Measurements from ENCODE around the gene SMARCAL1.
"Not testable (repeated sequence)": the region's sequence is repeated elsewhere in the genome, so short reads cannot be mapped to it uniquely, and the experiment has no call there.

SMARCAL1 gene

GRCh38 chr2:216503159-216503629, 90.9 kb downstream of the SMARCAL1 start:
- no peak for DNase-seq

- no peak for DNase-seq
These were observed 91.6 kb downstream of the SMARCAL1 start for GRCh38 chr2:216503697-216504375.

DNA sequence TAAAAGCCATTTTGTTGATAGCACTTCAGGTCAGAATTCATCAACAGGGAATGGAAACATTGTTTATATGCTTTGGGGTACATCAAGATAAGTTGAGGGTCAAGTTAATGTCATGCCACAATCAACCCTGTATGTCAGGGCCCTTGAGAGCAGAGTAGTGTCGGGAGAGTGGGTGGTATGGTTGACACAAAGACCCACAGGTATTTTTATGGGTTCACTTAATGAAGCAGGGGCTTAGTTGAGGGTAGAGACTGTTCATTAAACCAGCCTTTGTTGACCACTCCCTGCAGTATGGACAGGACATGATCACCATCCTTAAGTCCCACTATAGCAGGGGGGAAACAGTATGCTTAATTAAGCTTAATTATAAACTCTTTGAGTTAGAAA, 92.1 kb downstream of the SMARCAL1 start:
- DNase-seq, result no peak

DNA sequence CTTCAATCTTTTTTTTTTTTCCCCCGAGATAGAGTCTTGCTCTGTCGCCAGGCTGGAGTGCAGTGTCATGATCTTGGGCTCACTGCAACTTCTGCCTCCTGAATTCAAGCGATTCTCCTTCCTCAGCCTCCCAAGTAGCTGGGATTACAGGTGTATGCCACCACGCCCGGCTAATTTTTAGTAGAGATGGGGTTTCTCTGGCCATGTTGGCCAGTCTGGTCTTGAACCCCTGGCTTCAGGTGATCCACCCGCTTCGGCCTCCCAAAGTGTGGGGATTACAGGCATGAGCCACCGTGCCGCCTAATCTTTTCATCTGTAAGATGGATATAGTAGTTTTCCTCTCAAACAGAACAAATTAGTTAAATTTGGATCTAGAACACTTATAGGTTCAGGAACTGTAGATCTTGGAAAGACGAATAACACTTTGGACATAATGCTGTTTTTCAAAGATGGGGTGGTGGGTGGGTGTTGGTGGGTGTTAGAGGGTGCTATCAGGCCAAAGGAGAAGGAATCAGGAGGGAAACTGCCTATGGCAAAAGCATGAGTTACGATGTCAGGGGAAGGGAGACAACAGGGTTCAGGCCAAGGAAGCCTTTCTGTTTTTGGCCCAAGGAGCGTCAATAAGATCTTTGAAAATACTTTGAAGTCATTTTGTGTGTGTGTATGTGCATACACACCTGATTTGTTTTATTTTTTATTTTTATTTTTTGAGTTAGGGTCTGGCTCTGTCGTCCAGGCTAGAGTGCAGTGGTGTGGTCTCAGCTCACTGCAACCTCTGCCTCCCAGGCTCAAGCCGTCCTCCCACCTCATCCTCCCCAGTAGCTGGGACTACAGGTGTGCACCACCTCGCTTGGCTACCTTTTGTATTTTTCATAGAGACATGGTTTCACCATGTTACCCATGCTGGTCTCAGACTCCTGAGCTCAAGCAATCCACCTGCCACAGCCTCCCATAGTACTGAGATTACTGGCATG, 93.1 kb downstream of the SMARCAL1 start:
- DNase-seq, result no peak

- no peak for DNase-seq
These were observed 95.2 kb downstream of the SMARCAL1 start for GRCh38 chr2:216507220-216508160.

GRCh38 chr2:216508229-216508628, 95.9 kb downstream of the SMARCAL1 start:
- DNase-seq, result no peak

DNA sequence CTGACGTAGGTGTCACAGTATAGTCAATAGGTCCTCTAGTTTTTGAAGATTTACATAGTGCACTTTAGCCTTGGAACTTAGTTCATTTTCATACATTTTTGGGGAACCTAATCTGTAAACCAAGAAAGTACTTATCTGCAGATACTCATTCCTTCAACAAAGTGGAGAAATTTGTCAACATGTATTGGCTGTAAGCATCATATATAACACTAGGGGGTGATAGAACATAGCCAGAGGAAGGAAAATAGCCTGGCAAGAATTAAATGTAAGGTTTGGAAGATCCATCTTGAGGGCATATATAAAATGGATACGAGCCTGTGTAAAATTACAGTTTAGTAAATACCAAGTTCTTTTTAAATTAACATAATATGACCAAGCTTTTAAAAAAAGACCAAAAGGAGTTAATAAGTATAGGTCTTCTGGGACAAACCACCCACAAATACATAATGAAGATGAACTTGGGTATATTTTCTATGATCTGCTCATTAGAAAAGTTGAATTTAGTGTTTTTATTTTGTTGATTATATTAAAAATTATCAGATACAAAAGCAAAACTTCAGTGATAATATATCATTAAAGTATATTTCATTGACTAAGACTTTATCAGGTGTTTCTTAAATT, 104.6 kb downstream of the SMARCAL1 start:
- peak; percentile 37 for DNase-seq

- no peak for DNase-seq
These were observed 105.4 kb downstream of the SMARCAL1 start for GRCh38 chr2:216517447-216518225.

GRCh38 chr2:216518566-216519119, 106.4 kb downstream of the SMARCAL1 start:
- not testable (repeated sequence) for DNase-seq

DNA sequence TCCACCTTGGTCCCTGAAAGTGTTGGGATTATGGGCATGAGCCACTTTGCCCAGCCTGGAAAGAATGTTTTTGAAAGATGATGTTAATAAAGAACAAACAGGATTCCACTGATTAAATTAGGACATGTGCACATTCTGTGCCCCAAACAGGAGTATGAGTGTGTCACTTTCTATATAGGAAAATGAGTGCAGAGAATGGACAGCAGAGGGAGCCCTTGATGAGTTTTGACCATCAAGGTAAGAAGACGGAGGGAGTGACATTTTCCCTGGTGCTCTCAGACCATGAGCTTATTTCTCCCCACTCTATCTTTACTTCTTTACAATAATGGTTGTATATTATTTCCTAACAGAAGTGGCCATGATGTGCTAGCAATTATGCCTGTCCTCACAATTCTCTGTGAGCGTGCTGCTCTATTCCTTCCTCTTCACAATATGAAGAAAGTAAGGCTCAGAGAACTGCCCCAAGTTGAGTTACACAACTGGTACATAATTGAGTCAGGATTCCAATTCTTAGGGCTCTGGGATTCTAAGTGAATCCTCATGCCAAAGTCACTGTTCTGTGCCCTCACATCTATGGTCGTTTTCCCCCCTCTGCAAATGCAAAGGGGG, 107.0 kb downstream of the SMARCAL1 start:
- peak; percentile 30 for DNase-seq

GRCh38 chr2:216520112-216520511, 107.8 kb downstream of the SMARCAL1 start:
- DNase-seq, result no peak

DNA sequence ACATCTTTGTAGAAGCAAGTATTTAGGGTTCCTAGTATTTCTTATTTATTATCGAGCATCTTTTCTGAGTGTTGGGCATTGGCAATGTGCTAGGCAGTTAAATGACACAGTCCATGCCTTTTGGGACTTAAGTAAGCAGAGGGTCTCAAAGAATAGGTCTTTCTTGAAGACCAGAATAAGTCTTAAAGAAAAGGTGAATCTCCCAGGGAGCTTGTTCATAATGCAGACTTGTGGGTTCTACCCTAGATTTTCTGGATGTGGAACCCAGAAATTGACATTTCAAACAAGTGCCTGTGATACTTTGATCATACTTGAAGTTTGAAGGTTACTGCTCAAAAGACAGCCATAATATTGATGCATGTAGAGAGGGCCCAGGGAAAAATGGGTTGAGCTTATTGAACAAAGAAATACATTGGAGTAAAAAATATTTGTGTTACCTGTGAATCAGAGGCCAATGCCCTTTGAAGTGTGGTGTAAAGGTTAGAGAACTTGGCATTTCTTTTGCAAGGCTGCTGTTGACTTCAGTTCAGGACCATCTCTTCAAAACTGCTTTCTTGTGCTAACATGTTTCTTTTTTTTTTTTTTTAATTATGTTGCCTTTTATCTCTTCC, 110.7 kb downstream of the SMARCAL1 start:
- no peak for DNase-seq

DNA sequence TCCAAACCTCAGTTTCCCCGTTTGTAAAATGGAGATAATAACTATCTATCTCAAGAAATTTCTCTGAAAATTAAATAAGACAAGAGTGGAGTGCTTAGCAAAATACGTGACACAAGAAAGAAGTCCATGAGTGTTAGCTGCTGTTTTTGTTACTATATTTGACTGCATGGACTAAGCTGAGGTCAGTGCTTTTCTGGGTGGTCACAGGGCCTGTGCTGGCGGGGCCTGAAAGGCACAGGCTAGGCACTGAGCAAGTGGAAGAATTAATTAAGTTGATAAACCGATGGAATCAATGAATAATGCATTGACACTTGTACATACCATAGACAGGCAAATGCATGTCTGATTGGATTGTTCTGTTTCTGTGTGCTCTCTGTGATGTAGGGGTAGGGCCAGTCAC, 113.7 kb downstream of the SMARCAL1 start:
- no peak for DNase-seq

- DNase-seq, result no peak
These were observed 114.7 kb downstream of the SMARCAL1 start for GRCh38 chr2:216526939-216527338.

- no peak for DNase-seq
These were observed 115.3 kb downstream of the SMARCAL1 start for GRCh38 chr2:216527600-216527999.

DNA sequence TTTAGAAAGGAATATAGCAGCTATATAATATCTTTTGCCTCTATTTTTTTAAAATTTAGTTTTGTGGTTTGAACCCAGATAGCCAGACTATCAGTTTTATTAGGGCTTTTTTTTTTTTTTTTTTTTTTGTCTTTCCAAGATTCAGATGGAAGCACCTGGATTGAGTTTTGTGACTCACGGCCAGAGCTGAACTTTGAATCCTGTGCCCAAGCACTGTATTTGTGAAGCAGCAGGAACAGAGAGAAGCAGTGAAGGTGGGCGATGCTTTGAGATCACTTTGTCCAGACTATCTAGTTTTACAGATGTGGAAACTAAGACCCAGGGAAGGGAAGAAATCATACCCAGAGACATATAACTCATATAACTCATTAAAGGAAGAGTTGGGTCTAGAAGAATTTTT, 120.3 kb downstream of the SMARCAL1 start:
- no peak for DNase-seq

Data from NCI-H526 treated with DMSO at 0.1 percent for 48 hours (cell line).